HCT116 (cell line): ENCODE data around the gene OIP5. TPM values are rescaled to one million over a fixed set of nuclear protein-coding genes. Genes with fewer than 3 reads are reported as not detected.

Experiments
- ATAC-seq: fragments of 200-7000 bp; cut with Tn5 transposase; 2 replicates; pipeline ENCODE4 v1.9.1; 2020; ENCODE audit warnings: mild to moderate bottlenecking, moderate library complexity
- BruUV-seq: library from RNA; stranded (reverse); fragments of 400-500 nt; replicated peaks from 2 replicates; lab custom pipeline; 2021; lab: Mats Ljungman, UMichigan
- CTCF ChIA-PET: fragments of 300-600 bp; sonication (Branson Sonifier 250); formaldehyde crosslinking; loops from one replicate; lab custom pipeline; 2021; ENCODE audit warnings: antibody characterized with exemption; lab: Charles Lee
- POLR2A ChIA-PET: fragments of 300-600, 350-600 bp; sonication (Branson Sonifier 250); formaldehyde crosslinking; loops from one replicate; lab custom pipeline; 2021; ENCODE audit warnings: antibody characterized with exemption; lab: Charles Lee
- RAD21 ChIA-PET, 2 experiments: fragments of 300-600 bp; sonication (Branson Sonifier 250); formaldehyde crosslinking; loops; one replicate each; lab custom pipeline; 2023; ENCODE audit warnings: low total read pairs in 2 of 2; ENCODE audit not compliant: uncharacterized antibody in 2 of 2, unreplicated experiment in 2 of 2, low non-redundant PET in 1 of 2; lab: Charles Lee
- DNase-seq: peaks from one replicate; pipeline ENCODE4 v3.0.0-alpha.2; 2010; ENCODE audit warnings: low read depth, low spot score
- H2AFZ ChIP-seq: fragments of 200-600 bp; shearing (Covaris generic), sonication (generic); 2 replicates; pipeline ENCODE4 v1.6.1; 2017; ENCODE audit warnings: low read depth, mixed run types, mixed read lengths, antibody characterized with exemption, low read length; ENCODE audit not compliant: poor library complexity, severe bottlenecking
- H3K27ac ChIP-seq: 2 replicates; pipeline ENCODE4 v1.5.1; 2012; ENCODE audit warnings: low read depth, low read length
- H3K27me3 ChIP-seq: fragments of 200-600 bp; sonication (generic); 2 replicates; pipeline ENCODE4 v1.6.1; 2016; ENCODE audit warnings: mixed run types, low read length, mixed read lengths; ENCODE audit not compliant: insufficient read depth
- H3K36me3 ChIP-seq, 2 experiments: fragments of 200-500 bp in 1 of 2; fragments of 200-600 bp in 1 of 2; sonication (Bioruptor generic) in 1 of 2; sonication (generic) in 1 of 2; 2 replicates each; pipeline versions ENCODE4 v1.5.1 to v1.6.1; 2014 to 2016; ENCODE audit warnings: low read length in 2 of 2, inconsistent platforms in 1 of 2, mixed read lengths in 1 of 2, mixed run types in 1 of 2; ENCODE audit not compliant: insufficient read depth in 2 of 2, control insufficient read depth in 1 of 2
- H3K4me1 ChIP-seq, 2 experiments: fragments of 200-600 bp in 1 of 2; sonication (generic) in 1 of 2; 2 replicates each; pipeline versions ENCODE4 v1.5.1 to v1.6.1; 2012 to 2017; ENCODE audit warnings: low read length in 2 of 2, inconsistent platforms in 1 of 2, mild to moderate bottlenecking in 1 of 2, mixed read lengths in 1 of 2, mixed run types in 1 of 2, moderate library complexity in 1 of 2; ENCODE audit not compliant: insufficient read depth in 2 of 2, control insufficient read depth in 1 of 2
- H3K4me2 ChIP-seq: fragments of 200-600 bp; sonication (generic); 2 replicates; pipeline ENCODE4 v1.6.1; 2017; ENCODE audit warnings: mixed run types, low read length, mixed read lengths
- H3K4me3 ChIP-seq, 2 experiments: fragments of 200-600 bp in 1 of 2; sonication (generic) in 1 of 2; replicated peaks in 1 of 2; 2 replicates each; pipeline ENCODE4 v1.5.1; 2011 to 2016; ENCODE audit warnings: low read length in 2 of 2, control low read depth in 1 of 2, low read depth in 1 of 2, mild to moderate bottlenecking in 1 of 2, mixed read lengths in 1 of 2, mixed run types in 1 of 2
- H3K79me2 ChIP-seq: fragments of 200-600 bp; sonication (generic); 2 replicates; pipeline ENCODE4 v1.6.1; 2017; ENCODE audit warnings: mild to moderate bottlenecking, mixed run types, low read length, moderate library complexity, mixed read lengths; ENCODE audit not compliant: insufficient read depth
- H3K9ac ChIP-seq: fragments of 200-600 bp; sonication (generic); 2 replicates; pipeline ENCODE4 v1.6.1; 2016; ENCODE audit warnings: low read length, mixed read lengths
- H3K9me2 ChIP-seq: fragments of 200-600 bp; sonication (generic), shearing (Covaris generic); 2 replicates; pipeline ENCODE4 v1.6.1; 2017; ENCODE audit warnings: mixed run types, mild to moderate bottlenecking, moderate library complexity; ENCODE audit not compliant: insufficient read depth
- H3K9me3 ChIP-seq, 2 experiments: fragments of 200-500 bp in 1 of 2; fragments of 200-600 bp in 1 of 2; sonication (Bioruptor generic) in 1 of 2; sonication (generic) in 1 of 2; 2 replicates each; pipeline ENCODE4 v1.6.1; 2014 to 2017; ENCODE audit warnings: low read length in 2 of 2, mixed read lengths in 2 of 2, inconsistent platforms in 1 of 2, low read depth in 1 of 2, mild to moderate bottlenecking in 1 of 2, mixed run types in 1 of 2, moderate library complexity in 1 of 2; ENCODE audit not compliant: control insufficient read depth in 1 of 2, insufficient read depth in 1 of 2
- H4K20me1 ChIP-seq: fragments of 200-600 bp; sonication (generic), shearing (Covaris generic); 2 replicates; pipeline ENCODE4 v1.6.1; 2017; ENCODE audit warnings: mixed run types, mild to moderate bottlenecking, moderate library complexity; ENCODE audit not compliant: insufficient read depth
- EZH2phosphoT487 ChIP-seq: fragments of 200-600 bp; IDR thresholded peaks from 2 replicates; pipeline ENCODE4 v1.6.1; 2018; ENCODE audit warnings: antibody characterized with exemption, borderline replicate concordance
- FOSL1 ChIP-seq: IDR thresholded peaks from 2 replicates; pipeline ENCODE4 v1.6.1; 2012; ENCODE audit warnings: low read depth
- POLR2A ChIP-seq: IDR thresholded peaks from 2 replicates; pipeline ENCODE4 v1.7.0; 2011; ENCODE audit warnings: borderline replicate concordance; ENCODE audit not compliant: insufficient read depth, insufficient read length; ENCODE audit errors: extremely low read depth
- POLR2AphosphoS5 ChIP-seq: IDR thresholded peaks from 2 replicates; pipeline ENCODE4 v1.6.1; 2011; ENCODE audit warnings: mild to moderate bottlenecking, low read depth, low read length, moderate library complexity
- YY1 ChIP-seq: IDR thresholded peaks from 2 replicates; pipeline ENCODE4 v1.6.1; 2011; ENCODE audit warnings: low read length, low read depth, moderate library complexity, mild to moderate bottlenecking; ENCODE audit not compliant: insufficient replicate concordance; ENCODE audit errors: extremely low read depth
- ZFX ChIP-seq: fragments of 450-650 bp; IDR thresholded peaks from 2 replicates; pipeline ENCODE4 v1.6.1; 2017
- intact Hi-C: fragments of 100-400 bp; cut with micrococcal nuclease; formaldehyde crosslinking; loops from 2 replicates; pipeline ENCODE4 v1.10.0; 2022
- total RNA-seq: library from RNA; stranded (reverse); gene quantifications from one replicate; pipeline ENCODE4 v1.2.1, GENCODE V29; 2021; ENCODE audit not compliant: unreplicated experiment
- TF ChIP-seq, protein P1 (sequence below), 3 experiments: fragments of 200-600 bp in 1 of 3; sonication (generic) in 1 of 3; IDR thresholded peaks in 2 of 3; conservative IDR thresholded peaks in 1 of 3; 2 replicates each; pipeline ENCODE4 v1.5.1; 2012 to 2017; ENCODE audit warnings: low read depth in 2 of 3, low read length in 2 of 3, antibody characterized with exemption in 1 of 3, borderline replicate concordance in 1 of 3, control low read depth in 1 of 3, mild to moderate bottlenecking in 1 of 3, mixed read lengths in 1 of 3, mixed run types in 1 of 3, moderate library complexity in 1 of 3; ENCODE audit not compliant: insufficient read depth in 1 of 3
- TF ChIP-seq, protein P2 (sequence below): IDR thresholded peaks from 2 replicates; pipeline ENCODE4 v1.6.1; 2012; ENCODE audit warnings: low read depth
- TF ChIP-seq, protein P3 (sequence below): IDR thresholded peaks from 2 replicates; pipeline ENCODE4 v1.6.1; 2011; ENCODE audit warnings: mild to moderate bottlenecking, low read length, moderate library complexity; ENCODE audit not compliant: insufficient replicate concordance; ENCODE audit errors: extremely low read depth
- TF ChIP-seq, protein P4 (sequence below): IDR thresholded peaks from 2 replicates; pipeline ENCODE4 v1.6.1; 2012
- TF ChIP-seq, protein P5 (sequence below): IDR thresholded peaks from 2 replicates; pipeline ENCODE4 v1.6.1; 2012

OIP5 gene
- total RNA-seq, 1 experiment from 2014 or later: 19.7 TPM

DNA sequence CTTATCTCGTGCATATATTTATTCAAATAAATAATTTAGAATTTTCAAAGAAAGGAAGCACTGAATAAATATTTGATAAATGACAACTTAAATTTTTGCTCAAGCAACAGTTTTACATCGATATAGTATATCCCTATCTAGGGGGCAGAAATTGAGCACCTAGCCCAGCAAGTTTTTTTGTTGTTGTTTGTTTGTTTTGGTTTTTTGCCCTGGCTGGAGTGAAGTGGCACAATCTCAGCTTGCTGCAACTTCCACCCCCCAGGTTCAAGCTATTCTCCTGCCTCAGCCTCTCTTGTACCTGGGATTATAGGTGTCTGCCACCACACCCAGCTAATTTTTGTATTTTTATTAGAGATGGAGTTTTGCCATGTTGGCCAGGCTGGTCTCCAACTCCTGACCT lies 42.4 kb downstream of the OIP5 start:
- no peak for TF ChIP-seq YY1
- TF ChIP-seq, protein P1, sequence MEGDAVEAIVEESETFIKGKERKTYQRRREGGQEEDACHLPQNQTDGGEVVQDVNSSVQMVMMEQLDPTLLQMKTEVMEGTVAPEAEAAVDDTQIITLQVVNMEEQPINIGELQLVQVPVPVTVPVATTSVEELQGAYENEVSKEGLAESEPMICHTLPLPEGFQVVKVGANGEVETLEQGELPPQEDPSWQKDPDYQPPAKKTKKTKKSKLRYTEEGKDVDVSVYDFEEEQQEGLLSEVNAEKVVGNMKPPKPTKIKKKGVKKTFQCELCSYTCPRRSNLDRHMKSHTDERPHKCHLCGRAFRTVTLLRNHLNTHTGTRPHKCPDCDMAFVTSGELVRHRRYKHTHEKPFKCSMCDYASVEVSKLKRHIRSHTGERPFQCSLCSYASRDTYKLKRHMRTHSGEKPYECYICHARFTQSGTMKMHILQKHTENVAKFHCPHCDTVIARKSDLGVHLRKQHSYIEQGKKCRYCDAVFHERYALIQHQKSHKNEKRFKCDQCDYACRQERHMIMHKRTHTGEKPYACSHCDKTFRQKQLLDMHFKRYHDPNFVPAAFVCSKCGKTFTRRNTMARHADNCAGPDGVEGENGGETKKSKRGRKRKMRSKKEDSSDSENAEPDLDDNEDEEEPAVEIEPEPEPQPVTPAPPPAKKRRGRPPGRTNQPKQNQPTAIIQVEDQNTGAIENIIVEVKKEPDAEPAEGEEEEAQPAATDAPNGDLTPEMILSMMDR (IDR thresholded peaks at IDR 0.05 in 2 of 3, conservative IDR thresholded peaks at IDR 0.05 in 1 of 3; ENCODE audit: borderline replicate concordance in 1 of 3, insufficient read depth in 1 of 3, low read depth in 2 of 3, low read length in 2 of 3): no peak
- TF ChIP-seq POLR2A: no peak
- no peak for TF ChIP-seq EZH2phosphoT487
- no peak for TF ChIP-seq POLR2AphosphoS5
- TF ChIP-seq, protein P2, sequence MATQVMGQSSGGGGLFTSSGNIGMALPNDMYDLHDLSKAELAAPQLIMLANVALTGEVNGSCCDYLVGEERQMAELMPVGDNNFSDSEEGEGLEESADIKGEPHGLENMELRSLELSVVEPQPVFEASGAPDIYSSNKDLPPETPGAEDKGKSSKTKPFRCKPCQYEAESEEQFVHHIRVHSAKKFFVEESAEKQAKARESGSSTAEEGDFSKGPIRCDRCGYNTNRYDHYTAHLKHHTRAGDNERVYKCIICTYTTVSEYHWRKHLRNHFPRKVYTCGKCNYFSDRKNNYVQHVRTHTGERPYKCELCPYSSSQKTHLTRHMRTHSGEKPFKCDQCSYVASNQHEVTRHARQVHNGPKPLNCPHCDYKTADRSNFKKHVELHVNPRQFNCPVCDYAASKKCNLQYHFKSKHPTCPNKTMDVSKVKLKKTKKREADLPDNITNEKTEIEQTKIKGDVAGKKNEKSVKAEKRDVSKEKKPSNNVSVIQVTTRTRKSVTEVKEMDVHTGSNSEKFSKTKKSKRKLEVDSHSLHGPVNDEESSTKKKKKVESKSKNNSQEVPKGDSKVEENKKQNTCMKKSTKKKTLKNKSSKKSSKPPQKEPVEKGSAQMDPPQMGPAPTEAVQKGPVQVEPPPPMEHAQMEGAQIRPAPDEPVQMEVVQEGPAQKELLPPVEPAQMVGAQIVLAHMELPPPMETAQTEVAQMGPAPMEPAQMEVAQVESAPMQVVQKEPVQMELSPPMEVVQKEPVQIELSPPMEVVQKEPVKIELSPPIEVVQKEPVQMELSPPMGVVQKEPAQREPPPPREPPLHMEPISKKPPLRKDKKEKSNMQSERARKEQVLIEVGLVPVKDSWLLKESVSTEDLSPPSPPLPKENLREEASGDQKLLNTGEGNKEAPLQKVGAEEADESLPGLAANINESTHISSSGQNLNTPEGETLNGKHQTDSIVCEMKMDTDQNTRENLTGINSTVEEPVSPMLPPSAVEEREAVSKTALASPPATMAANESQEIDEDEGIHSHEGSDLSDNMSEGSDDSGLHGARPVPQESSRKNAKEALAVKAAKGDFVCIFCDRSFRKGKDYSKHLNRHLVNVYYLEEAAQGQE: no peak
- no peak for TF ChIP-seq ZFX
- TF ChIP-seq, protein P3, sequence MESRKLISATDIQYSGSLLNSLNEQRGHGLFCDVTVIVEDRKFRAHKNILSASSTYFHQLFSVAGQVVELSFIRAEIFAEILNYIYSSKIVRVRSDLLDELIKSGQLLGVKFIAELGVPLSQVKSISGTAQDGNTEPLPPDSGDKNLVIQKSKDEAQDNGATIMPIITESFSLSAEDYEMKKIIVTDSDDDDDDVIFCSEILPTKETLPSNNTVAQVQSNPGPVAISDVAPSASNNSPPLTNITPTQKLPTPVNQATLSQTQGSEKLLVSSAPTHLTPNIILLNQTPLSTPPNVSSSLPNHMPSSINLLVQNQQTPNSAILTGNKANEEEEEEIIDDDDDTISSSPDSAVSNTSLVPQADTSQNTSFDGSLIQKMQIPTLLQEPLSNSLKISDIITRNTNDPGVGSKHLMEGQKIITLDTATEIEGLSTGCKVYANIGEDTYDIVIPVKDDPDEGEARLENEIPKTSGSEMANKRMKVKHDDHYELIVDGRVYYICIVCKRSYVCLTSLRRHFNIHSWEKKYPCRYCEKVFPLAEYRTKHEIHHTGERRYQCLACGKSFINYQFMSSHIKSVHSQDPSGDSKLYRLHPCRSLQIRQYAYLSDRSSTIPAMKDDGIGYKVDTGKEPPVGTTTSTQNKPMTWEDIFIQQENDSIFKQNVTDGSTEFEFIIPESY: no peak
- TF ChIP-seq FOSL1: no peak
- TF ChIP-seq, protein P4, sequence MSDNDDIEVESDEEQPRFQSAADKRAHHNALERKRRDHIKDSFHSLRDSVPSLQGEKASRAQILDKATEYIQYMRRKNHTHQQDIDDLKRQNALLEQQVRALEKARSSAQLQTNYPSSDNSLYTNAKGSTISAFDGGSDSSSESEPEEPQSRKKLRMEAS: no peak
- TF ChIP-seq, protein P5, sequence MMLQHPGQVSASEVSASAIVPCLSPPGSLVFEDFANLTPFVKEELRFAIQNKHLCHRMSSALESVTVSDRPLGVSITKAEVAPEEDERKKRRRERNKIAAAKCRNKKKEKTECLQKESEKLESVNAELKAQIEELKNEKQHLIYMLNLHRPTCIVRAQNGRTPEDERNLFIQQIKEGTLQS: no peak

More for the DNA sequence above, 42.4 kb downstream of the OIP5 start:
- Histone ChIP-seq H3K4me2 (no peak overlapping the region), H4K20me1 (0 out of 2 replicates have a peak, but pooled peaks cover 7% of the 10 kb centered on the region), H3K4me1 (peaks cover 5 to 16% of the 10 kb centered on the region in 2 experiments; a peak in 3 of 4 replicates), H3K36me3 (peaks cover 22 to 40% of the 10 kb centered on the region in 2 experiments), H3K9me2 (no peaks in the 10 kb centered on the region), H3K27ac (no peak overlapping the region), H3K9me3 (no peaks in the 10 kb centered on the region), H3K79me2 (peaks cover 57% of the 10 kb centered on the region), H2AFZ (no peak overlapping the region), H3K4me3 (no peak overlapping the region), H3K27me3 (no peaks in the 10 kb centered on the region), H3K9ac (no peak overlapping the region)
- ChIA-PET RAD21 (no interaction called here), CTCF (no interaction called here), POLR2A (no interaction called here)
- intact Hi-C loops: no loop called here
- BruUV-seq: no TSS peak
- ATAC-seq (no peak), DNase-seq (no peak)
